DND-41 (cell line): Measurements from ENCODE around the gene EGFL7.

Experiments
- EZH2 ChIP-seq: IDR thresholded peaks from 3 replicates; pipeline ENCODE4 v1.6.1; 2012; ENCODE audit warnings: borderline replicate concordance, low read depth, mild to moderate bottlenecking, moderate library complexity, low read length, inconsistent platforms; ENCODE audit not compliant: severe bottlenecking
- TF ChIP-seq, protein P1 (sequence below): IDR thresholded peaks from 2 replicates; pipeline ENCODE4 v1.5.1; 2012; ENCODE audit warnings: borderline replicate concordance, low read length, moderate library complexity, mild to moderate bottlenecking; ENCODE audit not compliant: poor library complexity, severe bottlenecking; ENCODE audit errors: extremely low read depth

- TF ChIP-seq EZH2, result no peak
- TF ChIP-seq, protein P1, sequence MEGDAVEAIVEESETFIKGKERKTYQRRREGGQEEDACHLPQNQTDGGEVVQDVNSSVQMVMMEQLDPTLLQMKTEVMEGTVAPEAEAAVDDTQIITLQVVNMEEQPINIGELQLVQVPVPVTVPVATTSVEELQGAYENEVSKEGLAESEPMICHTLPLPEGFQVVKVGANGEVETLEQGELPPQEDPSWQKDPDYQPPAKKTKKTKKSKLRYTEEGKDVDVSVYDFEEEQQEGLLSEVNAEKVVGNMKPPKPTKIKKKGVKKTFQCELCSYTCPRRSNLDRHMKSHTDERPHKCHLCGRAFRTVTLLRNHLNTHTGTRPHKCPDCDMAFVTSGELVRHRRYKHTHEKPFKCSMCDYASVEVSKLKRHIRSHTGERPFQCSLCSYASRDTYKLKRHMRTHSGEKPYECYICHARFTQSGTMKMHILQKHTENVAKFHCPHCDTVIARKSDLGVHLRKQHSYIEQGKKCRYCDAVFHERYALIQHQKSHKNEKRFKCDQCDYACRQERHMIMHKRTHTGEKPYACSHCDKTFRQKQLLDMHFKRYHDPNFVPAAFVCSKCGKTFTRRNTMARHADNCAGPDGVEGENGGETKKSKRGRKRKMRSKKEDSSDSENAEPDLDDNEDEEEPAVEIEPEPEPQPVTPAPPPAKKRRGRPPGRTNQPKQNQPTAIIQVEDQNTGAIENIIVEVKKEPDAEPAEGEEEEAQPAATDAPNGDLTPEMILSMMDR, result no peak
Measured at GRCh38 chr9:136620441-136621018, 42.2 kb upstream of the EGFL7 start.
